Measurements from ENCODE around the gene LEMD3. TPM values are rescaled to one million over a fixed set of nuclear protein-coding genes. Genes with fewer than 3 reads are reported as not detected.

LEMD3 gene
- total and polyA plus RNA-seq, 12 donors, result 7.1 to 52.1 (median 22.3) TPM

- H3K4me3 ChIP-seq, result no peak overlapping the region
- H3K27me3 ChIP-seq, result no peaks in the 10 kb centered on the region
- intact Hi-C loops (cut with DNase I), result no loop called here
- no peaks in the 10 kb centered on the region for H3K36me3 ChIP-seq (replicated peaks in 1 of 2)
- H3K9me3 ChIP-seq (replicated peaks in 1 of 3), result no peaks in the 10 kb centered on the region
- 96 to 97% (median 97%) methylated on average over 4 of the region's 4 CpGs for WGBS, 4 donors
- no peak for DNase-seq
- no peak for TF ChIP-seq POLR2A (IDR thresholded peaks at IDR 0.05)
- TF ChIP-seq, protein P1, sequence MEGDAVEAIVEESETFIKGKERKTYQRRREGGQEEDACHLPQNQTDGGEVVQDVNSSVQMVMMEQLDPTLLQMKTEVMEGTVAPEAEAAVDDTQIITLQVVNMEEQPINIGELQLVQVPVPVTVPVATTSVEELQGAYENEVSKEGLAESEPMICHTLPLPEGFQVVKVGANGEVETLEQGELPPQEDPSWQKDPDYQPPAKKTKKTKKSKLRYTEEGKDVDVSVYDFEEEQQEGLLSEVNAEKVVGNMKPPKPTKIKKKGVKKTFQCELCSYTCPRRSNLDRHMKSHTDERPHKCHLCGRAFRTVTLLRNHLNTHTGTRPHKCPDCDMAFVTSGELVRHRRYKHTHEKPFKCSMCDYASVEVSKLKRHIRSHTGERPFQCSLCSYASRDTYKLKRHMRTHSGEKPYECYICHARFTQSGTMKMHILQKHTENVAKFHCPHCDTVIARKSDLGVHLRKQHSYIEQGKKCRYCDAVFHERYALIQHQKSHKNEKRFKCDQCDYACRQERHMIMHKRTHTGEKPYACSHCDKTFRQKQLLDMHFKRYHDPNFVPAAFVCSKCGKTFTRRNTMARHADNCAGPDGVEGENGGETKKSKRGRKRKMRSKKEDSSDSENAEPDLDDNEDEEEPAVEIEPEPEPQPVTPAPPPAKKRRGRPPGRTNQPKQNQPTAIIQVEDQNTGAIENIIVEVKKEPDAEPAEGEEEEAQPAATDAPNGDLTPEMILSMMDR (IDR thresholded peaks at IDR 0.05), result no peak
- H3K27ac ChIP-seq, result no peak overlapping the region
- no peaks in the 10 kb centered on the region for H3K4me1 ChIP-seq (replicated peaks in 1 of 2)
Measured at GRCh38 chr12:65194949-65195348, 25.6 kb downstream of the LEMD3 start.

GRCh38 chr12:65195387-65196055 lies 26.1 kb downstream of the LEMD3 start:
- intact Hi-C loops (cut with DNase I), result no loop called here
- H3K27me3 ChIP-seq, result no peaks in the 10 kb centered on the region
- H3K27ac ChIP-seq, result no peak overlapping the region
- no peak for TF ChIP-seq POLR2A (IDR thresholded peaks at IDR 0.05)
- TF ChIP-seq, protein P1 (IDR thresholded peaks at IDR 0.05), result no peak
- peaks cover 0 to 3% of the 10 kb centered on the region in 2 donors for H3K4me1 ChIP-seq (replicated peaks in 1 of 2)
- H3K36me3 ChIP-seq (replicated peaks in 1 of 2), result no peaks in the 10 kb centered on the region
- no peak overlapping the region for H3K4me3 ChIP-seq
- DNase-seq, result no peak
- H3K9me3 ChIP-seq (replicated peaks in 1 of 3), result no peaks in the 10 kb centered on the region
- 94 to 100% (median 96%) methylated on average over 2 of the region's 2 CpGs for WGBS, 4 donors

DNA sequence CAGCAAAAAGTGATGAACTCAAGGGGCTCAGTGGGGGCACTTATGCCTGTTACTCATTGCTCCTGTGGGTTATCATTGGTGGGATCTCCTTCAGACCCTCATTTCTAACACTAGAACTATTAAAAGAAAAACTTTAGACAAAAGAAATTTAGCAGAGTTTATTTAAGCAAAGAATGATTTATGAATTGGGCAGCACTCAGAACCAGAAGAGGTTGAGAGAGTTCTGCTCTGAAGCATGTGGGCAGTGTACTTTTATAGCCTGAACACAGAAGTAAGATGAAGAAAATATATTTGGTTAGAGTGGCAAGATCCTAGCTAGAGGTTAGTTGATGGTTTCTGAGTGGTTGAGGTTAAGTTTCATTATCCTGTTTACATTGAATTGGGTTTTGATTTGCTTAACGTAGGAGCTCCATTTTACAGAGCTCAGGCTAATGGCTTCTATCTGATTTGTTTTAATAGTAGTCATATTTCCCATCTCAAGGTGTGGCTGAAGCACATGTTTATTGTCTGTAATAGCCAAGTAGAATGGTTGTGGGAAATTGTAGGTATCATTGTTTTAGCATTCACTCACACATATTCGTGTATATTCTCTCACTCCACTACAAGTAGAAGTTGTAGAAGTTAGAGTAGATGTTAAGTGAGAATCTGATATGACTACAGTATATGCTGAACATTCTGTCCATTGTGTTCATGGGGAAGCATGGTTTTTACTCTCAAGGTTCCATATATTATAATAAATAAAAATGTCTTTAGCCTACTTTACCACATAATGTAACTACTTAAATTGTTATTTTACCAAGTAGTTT lies 27.6 kb downstream of the LEMD3 start:
- H3K4me3 ChIP-seq, result no peak overlapping the region
- no peak for TF ChIP-seq POLR2A (IDR thresholded peaks at IDR 0.05)
- TF ChIP-seq, protein P1 (IDR thresholded peaks at IDR 0.05), result no peak
- no peak overlapping the region for H3K27ac ChIP-seq
- H3K4me1 ChIP-seq (replicated peaks in 1 of 2), result peaks cover 4 to 6% of the 10 kb centered on the region in 2 donors
- intact Hi-C loops (cut with DNase I), result no loop called here
- no peaks in the 10 kb centered on the region for H3K27me3 ChIP-seq
- 85 to 95% (median 91%) methylated on average over 2 of the region's 2 CpGs for WGBS, 4 donors
- no peaks in the 10 kb centered on the region for H3K36me3 ChIP-seq (replicated peaks in 1 of 2)
- no peak for DNase-seq
- no peaks in the 10 kb centered on the region for H3K9me3 ChIP-seq (replicated peaks in 1 of 3)

GRCh38 chr12:65199604-65200003 lies 30.2 kb downstream of the LEMD3 start:
- Histone ChIP-seq H3K27me3 (no peaks in the 10 kb centered on the region), H3K27ac (no peak overlapping the region), H3K9me3 (replicated peaks in 1 of 3) (no peaks in the 10 kb centered on the region), H3K36me3 (replicated peaks in 1 of 2) (no peaks in the 10 kb centered on the region), H3K4me1 (replicated peaks in 1 of 2) (peaks cover 4 to 6% of the 10 kb centered on the region in 2 donors), H3K4me3 (no peak overlapping the region)
- no peak for DNase-seq
- TF ChIP-seq, protein P1 (IDR thresholded peaks at IDR 0.05), result no peak
- TF ChIP-seq POLR2A (IDR thresholded peaks at IDR 0.05), result no peak
- intact Hi-C loops (cut with DNase I), result no loop called here
- 94 to 98% (median 96%) methylated on average over 2 of the region's 2 CpGs for WGBS, 4 donors
